OCI-LY3 (cell line): ENCODE measurements around the gene TPO.

ENCODE experiments used
- H2AFZ ChIP-seq: fragments of 200-600, 300-600 bp; shearing (Covaris generic); 2 replicates; pipeline ENCODE4 v1.6.0; 2014; ENCODE audit warnings: antibody characterized with exemption, low read depth, low read length
- H3K27ac ChIP-seq: fragments of 200-600, 300-600 bp; sonication (generic); 2 replicates; pipeline ENCODE4 v1.5.1; 2014; ENCODE audit warnings: mild to moderate bottlenecking, low read length, moderate library complexity, mixed read lengths
- H3K27me3 ChIP-seq: fragments of 200-600, 300-600 bp; sonication (generic); 2 replicates; pipeline ENCODE4 v1.6.1; 2014; ENCODE audit warnings: low read depth, low read length, mixed read lengths
- H3K36me3 ChIP-seq: fragments of 200-600, 300-600 bp; sonication (generic); replicated peaks from 2 replicates; pipeline ENCODE3; 2014; ENCODE audit warnings: low read depth, low read length, mixed read lengths
- H3K4me1 ChIP-seq: fragments of 300-600, 200-600 bp; sonication (generic); 2 replicates; pipeline ENCODE4 v1.6.1; 2014; ENCODE audit warnings: low read length, mixed read lengths
- H3K4me2 ChIP-seq: fragments of 200-600, 300-600 bp; sonication (generic); 2 replicates; pipeline ENCODE4 v1.6.1; 2014; ENCODE audit warnings: low read length, mixed read lengths
- H3K4me3 ChIP-seq: fragments of 300-600, 200-600 bp; sonication (generic); 2 replicates; pipeline ENCODE4 v1.5.1; 2014; ENCODE audit warnings: antibody characterized with exemption, mild to moderate bottlenecking, low read length, moderate library complexity
- H3K79me2 ChIP-seq: fragments of 300-600, 200-600 bp; shearing (Covaris generic); 2 replicates; pipeline ENCODE4 v1.6.1; 2014; ENCODE audit warnings: mild to moderate bottlenecking, low read length, mixed read lengths
- H3K9ac ChIP-seq: fragments of 300-600, 200-600 bp; shearing (Covaris generic); 2 replicates; pipeline ENCODE4 v1.6.0; 2014; ENCODE audit warnings: mild to moderate bottlenecking, low read length, moderate library complexity
- H3K9me3 ChIP-seq: fragments of 200-600, 300-600 bp; shearing (Covaris generic); 2 replicates; pipeline ENCODE4 v1.6.1; 2014; ENCODE audit warnings: low read length, mixed read lengths; ENCODE audit not compliant: insufficient read depth
- H4K20me1 ChIP-seq: fragments of 200-600, 300-600 bp; sonication (generic); 2 replicates; pipeline ENCODE4 v1.6.1; 2016; ENCODE audit warnings: low read length, mixed read lengths; ENCODE audit not compliant: insufficient read depth
- EZH2phosphoT487 ChIP-seq: fragments of 200-600 bp; shearing (Covaris generic); IDR thresholded peaks from 2 replicates; pipeline ENCODE4 v1.6.1; 2018; ENCODE audit warnings: antibody characterized with exemption, mixed run types, low read depth
- TF ChIP-seq, protein P1 (sequence below): fragments of 200-600, 300-600 bp; sonication (generic); IDR thresholded peaks from 2 replicates; pipeline ENCODE4 v1.5.1; 2014; ENCODE audit warnings: antibody characterized with exemption, low read length, low read depth

The TPO gene

DNA sequence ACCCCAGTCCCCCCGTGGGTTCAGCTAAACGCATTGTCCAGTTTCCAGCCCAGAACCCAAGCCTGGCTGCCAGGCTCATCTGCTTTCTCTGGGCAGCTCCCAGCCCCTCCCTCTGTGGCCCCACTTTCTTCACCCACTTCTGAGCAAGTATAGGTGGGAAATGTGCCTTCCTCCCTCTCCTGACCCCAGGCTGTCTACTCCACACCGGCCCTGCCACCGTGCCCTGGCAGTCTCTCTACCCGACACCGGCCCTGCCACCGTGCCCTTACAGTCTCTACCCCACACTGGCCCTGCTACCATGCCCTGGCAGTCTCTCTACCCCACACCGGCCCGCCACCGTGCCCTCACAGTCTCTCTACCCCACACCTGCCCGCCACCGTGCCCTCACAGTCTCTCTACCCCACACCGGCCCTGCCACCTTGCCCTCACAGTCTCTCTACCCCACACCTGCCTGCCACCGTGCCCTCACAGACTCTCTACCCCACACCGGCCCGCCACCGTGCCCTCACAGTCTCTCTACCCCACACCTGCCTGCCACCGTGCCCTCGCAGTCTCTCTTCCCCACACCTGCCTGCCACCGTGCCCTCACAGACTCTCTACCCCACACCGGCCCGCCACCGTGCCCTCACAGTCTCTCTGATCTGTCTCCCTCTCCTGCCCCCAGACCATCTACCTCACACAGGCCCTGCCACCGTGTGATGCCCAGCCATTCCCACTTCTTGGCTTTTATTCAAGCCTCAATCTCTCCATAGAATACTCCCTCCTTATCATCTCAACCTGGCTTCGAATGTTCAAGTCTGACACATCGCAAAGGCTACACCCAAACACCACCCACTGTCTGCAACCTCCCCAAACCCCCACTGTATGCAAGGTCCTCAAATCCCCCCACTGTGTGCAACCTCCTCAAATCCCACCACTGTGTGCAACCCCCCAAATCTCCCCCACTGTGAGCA, 108.9 kb downstream of the TPO start:
- Histone ChIP-seq H2AFZ (no peak overlapping the region), H4K20me1 (no peaks in the 10 kb centered on the region)

DNA sequence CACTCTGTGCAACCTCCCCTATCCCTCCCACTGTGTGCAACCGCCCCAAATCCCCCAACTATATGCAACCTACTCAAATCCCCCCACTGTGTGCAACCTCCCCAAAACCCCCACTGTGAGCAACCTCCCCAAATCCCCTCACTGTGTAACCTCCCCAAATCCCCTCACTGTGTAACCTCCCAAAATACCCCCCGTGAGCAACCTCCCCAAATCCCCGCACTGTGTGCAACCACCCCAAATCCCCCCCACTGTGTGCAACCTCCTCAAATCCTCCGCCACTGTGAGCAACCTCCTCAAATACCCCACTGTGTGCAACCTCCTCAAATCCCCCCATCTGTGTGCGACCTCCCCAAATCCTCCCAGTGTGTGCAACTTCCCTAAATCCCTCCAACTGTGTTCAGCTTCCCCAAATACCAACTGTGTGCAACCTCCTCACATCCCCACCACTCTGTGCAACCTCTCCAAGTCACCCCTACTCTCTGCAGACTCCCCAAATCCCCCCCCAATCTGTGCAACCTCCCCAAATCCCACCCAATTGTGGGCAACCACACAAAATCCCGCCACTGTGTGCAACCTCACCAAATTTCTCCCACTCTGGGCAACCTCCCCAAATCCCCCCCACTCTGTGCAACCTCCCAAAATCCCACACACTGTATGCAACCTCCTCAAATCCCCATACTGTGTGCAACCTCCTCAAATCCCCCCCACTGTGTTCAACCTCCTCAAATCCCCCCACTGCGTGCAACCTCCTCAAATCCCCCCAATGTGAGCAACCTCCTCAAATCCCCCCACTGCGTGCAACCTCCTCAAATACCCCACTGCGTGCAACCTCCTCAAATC, 114.1 kb downstream of the TPO start:
- Histone ChIP-seq H2AFZ (no peak overlapping the region), H3K4me3 (no peak overlapping the region), H3K9me3 (no peaks in the 10 kb centered on the region), H3K27me3 (no peaks in the 10 kb centered on the region), H3K27ac (no peak overlapping the region), H3K9ac (no peak overlapping the region), H3K79me2 (no peaks in the 10 kb centered on the region), H3K36me3 (no peaks in the 10 kb centered on the region), H3K4me2 (no peak overlapping the region), H4K20me1 (no peaks in the 10 kb centered on the region), H3K4me1 (no peaks in the 10 kb centered on the region)
- TF ChIP-seq, protein P1, sequence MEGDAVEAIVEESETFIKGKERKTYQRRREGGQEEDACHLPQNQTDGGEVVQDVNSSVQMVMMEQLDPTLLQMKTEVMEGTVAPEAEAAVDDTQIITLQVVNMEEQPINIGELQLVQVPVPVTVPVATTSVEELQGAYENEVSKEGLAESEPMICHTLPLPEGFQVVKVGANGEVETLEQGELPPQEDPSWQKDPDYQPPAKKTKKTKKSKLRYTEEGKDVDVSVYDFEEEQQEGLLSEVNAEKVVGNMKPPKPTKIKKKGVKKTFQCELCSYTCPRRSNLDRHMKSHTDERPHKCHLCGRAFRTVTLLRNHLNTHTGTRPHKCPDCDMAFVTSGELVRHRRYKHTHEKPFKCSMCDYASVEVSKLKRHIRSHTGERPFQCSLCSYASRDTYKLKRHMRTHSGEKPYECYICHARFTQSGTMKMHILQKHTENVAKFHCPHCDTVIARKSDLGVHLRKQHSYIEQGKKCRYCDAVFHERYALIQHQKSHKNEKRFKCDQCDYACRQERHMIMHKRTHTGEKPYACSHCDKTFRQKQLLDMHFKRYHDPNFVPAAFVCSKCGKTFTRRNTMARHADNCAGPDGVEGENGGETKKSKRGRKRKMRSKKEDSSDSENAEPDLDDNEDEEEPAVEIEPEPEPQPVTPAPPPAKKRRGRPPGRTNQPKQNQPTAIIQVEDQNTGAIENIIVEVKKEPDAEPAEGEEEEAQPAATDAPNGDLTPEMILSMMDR: no peak

More for the DNA sequence above, 108.9 kb downstream of the TPO start:
- no peak overlapping the region for H3K27ac ChIP-seq
- H3K4me2 ChIP-seq: no peak overlapping the region
- no peaks in the 10 kb centered on the region for H3K4me1 ChIP-seq
- no peaks in the 10 kb centered on the region for H3K79me2 ChIP-seq
- H3K27me3 ChIP-seq: no peaks in the 10 kb centered on the region
- H3K9me3 ChIP-seq: no peaks in the 10 kb centered on the region
- no peak for TF ChIP-seq EZH2phosphoT487
- TF ChIP-seq, protein P1: no peak
- no peak overlapping the region for H3K4me3 ChIP-seq
- H3K9ac ChIP-seq: no peak overlapping the region
- no peaks in the 10 kb centered on the region for H3K36me3 ChIP-seq

DNA sequence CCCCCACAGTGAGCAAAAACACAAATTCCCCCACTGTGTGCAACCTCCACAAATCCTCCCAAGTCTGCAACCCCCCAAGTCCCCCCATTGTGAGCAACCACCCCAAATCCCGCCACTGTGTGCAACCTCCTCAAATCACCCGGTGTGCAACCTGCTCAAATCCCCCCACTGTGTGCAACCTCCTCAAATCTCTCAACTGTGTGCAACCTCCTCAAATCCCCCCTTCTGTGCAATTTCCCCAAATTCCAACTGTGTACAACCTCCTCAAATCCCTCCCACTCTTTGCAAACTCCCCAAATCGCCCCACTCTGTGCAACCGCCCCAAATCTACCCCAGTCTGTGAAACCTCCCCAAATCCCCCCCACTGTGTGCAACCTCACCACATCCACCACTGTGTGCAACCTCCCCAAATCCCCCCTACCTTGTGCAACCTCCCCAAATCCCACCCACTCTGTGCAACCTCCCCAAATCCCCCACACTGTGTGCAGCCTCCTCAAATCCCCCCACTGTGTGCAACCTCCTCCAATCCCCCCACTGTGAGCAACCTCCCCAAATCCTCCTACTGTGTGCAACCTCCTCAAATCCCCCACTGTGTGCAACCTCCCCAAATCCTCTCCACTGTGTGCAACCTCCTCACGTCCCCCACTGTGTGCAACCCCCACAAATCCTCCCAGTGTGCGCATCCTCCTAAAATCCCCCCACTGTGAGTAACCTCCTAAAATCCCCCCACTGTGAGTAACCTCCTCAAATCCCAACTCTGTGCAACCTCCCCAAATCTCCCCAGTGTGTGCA, 115.2 kb downstream of the TPO start:
- Histone ChIP-seq H3K27ac (no peak overlapping the region), H3K4me3 (no peak overlapping the region), H3K36me3 (no peaks in the 10 kb centered on the region), H3K9me3 (no peaks in the 10 kb centered on the region), H3K4me2 (no peak overlapping the region), H3K4me1 (no peaks in the 10 kb centered on the region), H3K27me3 (no peaks in the 10 kb centered on the region), H3K79me2 (no peaks in the 10 kb centered on the region), H2AFZ (no peak overlapping the region), H3K9ac (no peak overlapping the region), H4K20me1 (no peaks in the 10 kb centered on the region)
- TF ChIP-seq, protein P1: no peak
- TF ChIP-seq EZH2phosphoT487: no peak
